NCI-H446 (cell line): ENCODE measurements around the gene MRTFB.
"Not testable (repeated sequence)": the region's sequence is repeated elsewhere in the genome, so short reads cannot be mapped to it uniquely, and the experiment has no call there.

Experiments used
- DNase-seq, 2 experiments: peaks; one replicate each; lab custom pipeline; 2025; lab: John Stamatoyannopoulos, UW

The MRTFB gene

GRCh38 chr16:14105760-14106375, 34.7 kb downstream of the MRTFB start:
- DNase-seq: no peak

GRCh38 chr16:14106457-14106856, 35.3 kb downstream of the MRTFB start:
- no peak for DNase-seq

GRCh38 chr16:14106961-14107360, 35.8 kb downstream of the MRTFB start:
- no peak for DNase-seq

GRCh38 chr16:14109077-14109775, 38.1 kb downstream of the MRTFB start:
- no peak for DNase-seq

DNA sequence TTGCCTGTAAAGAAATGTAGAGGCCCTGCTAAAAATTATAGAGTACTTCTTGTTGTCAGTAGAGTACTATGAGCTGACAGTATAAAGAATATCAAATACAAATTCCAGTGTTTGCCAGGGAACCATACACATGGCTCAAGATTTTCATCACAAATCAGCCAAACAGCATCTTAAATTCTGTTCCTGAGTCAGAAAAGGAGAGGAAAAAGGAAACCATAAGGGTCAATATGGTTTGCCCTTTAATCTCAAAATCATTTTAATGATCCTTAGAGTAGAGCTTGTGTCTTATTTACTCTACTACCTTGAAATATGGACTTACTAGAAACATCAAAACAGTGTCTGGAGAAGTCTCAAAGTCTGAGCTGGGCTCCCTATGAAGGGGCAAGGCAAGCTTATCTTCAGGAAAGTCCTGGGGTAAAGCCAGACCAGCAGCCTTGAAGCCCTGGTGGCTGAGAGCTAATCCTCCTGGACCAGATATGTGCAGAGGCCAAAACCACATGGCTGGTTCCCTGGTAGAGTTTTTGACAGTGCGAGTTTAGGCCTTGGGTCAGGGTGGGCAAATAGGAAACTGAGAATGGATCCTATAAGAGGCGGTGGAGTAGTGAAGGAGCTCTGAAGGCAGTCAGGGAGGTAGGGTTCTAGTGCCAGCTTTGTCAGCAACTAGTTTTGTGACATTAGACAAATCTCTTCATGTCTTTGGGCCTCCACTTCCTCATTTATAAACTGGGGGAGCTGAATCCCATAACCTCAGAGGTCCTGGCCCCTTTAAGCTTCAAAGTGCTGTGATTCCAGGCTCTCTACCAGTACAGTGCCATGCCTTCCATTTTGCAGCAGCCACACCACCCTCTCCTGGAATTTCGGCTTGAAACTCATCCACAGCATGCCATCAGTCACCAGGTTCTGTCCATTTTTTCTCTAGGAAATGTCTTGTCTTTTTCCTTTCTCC, 38.9 kb downstream of the MRTFB start:
- no peak for DNase-seq

- DNase-seq: no peak
Measured at GRCh38 chr16:14110728-14111251, 39.7 kb downstream of the MRTFB start.

DNA sequence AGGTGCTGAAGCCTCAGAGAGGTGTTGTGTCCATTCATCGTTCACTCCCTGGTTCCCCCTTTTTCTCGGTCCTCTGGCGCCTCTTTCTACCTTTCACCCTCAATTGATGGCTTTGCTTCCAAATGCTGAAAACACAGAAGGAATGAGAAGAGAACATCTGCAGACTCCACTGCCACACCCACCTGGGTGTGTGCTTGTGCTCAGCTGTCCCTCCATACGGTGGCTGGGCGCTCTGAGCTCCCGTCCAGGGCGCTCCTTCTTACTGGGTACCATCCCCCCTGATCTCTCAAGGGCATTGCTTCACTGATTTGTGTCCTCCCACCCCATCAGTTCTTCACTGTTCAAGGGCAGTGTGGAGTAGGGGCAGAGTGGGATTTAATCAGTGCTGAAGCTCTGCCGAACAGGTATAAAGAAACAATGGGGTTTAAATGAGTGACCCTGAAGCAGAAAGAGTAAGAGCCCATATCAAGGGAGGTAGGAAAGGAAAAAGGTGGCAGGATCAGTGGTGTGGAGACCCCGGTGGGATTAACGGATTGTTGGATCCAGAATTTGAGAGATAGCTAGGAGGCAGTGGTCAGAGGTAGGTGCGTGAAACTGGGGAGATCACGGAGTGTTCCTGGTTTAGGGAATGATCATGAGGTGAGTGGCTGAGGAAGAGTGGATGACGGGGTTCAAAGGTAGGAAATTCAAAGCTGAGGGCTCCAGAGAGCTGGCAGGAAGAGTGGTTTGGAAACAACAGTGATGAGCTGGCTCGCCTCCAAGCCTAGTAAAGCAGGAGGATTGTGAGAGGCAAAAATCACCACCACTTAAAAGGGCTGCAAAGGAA, 40.8 kb downstream of the MRTFB start:
- DNase-seq: peak; percentile 17 to 29

GRCh38 chr16:14112539-14112856, 41.4 kb downstream of the MRTFB start:
- no peak for DNase-seq

- DNase-seq: no peak
Measured at GRCh38 chr16:14113344-14113743, 42.2 kb downstream of the MRTFB start.

GRCh38 chr16:14117051-14117450, 45.9 kb downstream of the MRTFB start:
- no peak for DNase-seq

DNA sequence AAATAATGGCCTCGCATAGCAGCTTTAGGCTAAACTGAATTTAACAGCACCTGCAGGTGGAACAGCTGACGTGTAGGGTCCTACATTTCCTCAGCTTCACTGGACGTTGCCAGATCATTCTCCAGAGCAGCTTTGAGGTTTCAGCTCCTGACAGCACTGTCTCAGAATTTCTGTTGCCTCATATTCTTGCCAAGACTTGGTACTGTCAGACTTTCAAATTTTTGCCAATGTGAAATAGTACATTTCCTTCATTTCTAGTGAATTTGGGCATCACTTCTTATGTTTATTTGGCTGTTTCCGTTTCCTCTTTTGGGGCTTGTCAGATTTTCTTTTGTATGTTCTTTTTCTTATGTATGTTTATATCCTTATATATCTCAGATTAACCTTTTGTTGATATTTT, 48.7 kb downstream of the MRTFB start:
- DNase-seq: no peak

DNA sequence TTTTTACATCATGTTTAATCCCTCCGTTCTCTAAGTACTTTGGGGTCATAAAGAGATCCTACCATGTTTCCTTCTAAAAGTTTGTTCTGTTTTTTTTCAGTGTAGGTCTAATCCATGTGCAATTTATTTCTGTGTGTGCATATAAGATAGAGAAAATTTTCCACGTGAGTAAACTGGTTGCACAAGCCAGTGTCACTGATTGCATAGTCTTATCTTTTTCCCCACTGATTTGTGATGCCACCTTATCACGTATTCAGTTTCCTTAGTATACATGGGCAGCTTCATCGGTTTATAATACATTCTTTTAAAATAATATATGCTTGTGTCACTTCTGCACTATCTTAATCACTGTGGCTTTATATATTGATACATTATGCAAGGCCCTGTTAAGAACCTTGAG, 49.2 kb downstream of the MRTFB start:
- no peak for DNase-seq

DNA sequence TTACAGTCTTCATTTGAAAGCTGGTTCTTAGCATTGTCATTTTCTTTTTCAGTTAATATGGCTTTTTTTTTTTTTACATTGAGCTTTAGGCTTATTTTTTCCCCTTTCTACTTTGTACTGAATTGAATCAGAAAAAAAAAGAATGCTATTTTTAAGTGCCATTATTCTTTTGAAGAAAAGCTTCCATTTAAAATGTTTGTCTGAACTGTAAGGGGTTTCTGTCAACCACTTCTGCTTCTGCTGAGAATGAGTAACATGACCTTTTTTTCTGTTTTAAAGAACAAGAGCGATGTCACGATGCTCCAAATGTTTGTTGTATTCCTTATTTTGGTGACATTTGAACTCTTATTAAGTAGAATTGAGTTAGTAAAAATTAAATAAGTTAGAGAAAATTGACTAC, 50.0 kb downstream of the MRTFB start:
- DNase-seq: no peak

GRCh38 chr16:14121872-14122271, 50.8 kb downstream of the MRTFB start:
- no peak for DNase-seq

- DNase-seq: not testable (repeated sequence)
Measured at GRCh38 chr16:14122430-14122829, 51.3 kb downstream of the MRTFB start.

DNA sequence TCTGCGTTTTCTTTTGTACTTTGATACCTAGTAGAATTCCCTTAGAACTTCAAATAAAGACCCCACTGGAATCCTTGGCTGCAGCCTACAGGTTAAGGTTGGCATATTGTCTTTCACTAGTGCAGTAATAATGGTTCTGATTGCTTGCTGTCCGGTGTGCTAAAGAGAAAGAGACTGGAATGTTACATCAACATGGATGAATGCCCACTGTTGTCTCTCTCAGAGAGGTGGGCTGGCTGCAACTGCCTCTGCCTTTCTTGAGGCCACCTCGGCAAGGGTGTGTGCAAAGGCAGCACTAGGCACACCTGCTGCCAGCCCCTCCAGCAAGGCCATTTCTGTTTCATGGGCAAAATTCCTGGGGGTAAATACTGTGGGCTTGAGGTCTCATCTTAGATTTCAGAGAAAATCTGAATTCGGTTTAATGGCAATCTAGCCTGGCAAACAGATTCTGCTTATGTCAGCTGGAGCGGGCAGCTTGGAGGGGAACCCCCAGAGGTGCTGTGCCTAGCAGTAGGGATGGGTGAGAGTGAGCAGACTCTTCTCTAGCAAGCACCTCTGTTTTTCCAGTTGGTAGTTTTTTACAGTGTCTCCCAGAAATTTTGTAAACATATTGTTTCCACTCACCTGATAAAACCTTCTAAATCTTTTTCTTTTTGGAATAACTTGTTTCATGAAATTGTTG, 54.0 kb downstream of the MRTFB start:
- DNase-seq: no peak

- DNase-seq: no peak
Measured at GRCh38 chr16:14125708-14126107, 54.6 kb downstream of the MRTFB start.

GRCh38 chr16:14128097-14128496, 57.0 kb downstream of the MRTFB start:
- DNase-seq: no peak

DNA sequence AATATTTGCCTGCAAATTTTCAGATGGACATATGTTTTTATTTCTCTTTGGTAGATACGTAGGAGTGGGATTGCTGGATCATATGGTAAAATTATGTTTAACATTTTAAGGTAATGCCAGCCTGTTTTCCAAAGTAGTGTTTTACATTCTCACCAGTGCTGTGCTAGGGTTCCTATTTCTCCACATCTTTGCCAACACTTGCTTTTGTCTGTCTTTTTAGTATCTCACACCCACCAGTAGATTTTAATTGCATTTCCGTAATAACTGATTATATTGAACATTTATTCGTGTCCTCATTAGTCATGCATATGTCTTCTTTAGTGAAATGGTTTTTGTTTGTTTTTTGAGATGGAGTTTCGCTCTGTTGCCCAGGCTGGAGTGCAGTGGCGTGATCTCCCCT, 58.4 kb downstream of the MRTFB start:
- no peak for DNase-seq

DNA sequence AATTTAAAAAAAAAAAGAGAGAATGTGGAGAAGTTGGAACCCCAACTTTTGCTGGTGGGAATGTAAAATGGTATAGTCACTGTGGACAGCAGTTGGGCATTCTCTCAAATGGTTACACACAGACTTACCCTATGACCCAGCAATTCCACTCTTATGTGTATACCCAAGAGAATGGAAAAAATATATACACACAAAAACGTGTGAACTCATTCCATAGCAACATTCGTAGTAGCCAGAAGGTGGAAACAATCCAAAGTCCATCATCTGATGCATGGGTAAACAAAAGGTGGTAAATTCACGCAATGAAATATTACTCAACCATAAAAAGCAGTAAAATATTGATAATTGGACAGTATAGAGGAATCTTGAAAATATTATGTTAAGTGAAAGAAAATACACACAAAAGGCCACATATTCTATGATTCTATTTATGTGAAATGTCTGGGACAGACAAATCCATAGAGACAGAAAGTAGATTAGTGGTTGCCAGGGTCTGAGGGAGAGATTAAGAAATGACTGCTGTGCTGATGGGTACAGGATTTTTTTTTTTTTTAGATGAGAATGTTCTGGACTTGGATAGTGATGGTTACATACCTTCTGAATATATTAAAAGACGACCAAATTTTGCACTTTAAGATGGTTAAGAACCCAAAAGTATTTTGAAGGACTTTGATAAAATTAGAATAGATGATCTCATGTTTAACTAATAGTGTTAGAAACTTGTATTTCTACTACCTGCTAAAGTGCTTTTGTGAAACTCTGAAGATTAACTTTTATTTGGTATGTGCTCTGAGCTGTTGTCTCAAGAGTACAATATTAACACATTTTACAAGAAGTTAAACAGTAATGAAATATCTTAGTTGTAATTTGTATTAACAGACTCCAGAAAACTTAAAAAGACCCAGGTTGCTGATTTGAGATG, 60.9 kb downstream of the MRTFB start:
- DNase-seq: no peak
